RWPE2 (cell line): Measurements from ENCODE around the gene LCLAT1.

Experiments used
- ATAC-seq: fragments of 200-7000 bp; cut with Tn5 transposase; 3 replicates; pipeline ENCODE4 v1.9.1; 2021; ENCODE audit warnings: low read depth
- DNase-seq: peaks from one replicate; pipeline ENCODE4 v3.0.0-alpha.2; 2020; ENCODE audit warnings: low spot score
- H3K27ac ChIP-seq: fragments of 450-650 bp; 2 replicates; pipeline ENCODE4 v1.5.1; 2017; ENCODE audit warnings: mild to moderate bottlenecking; ENCODE audit not compliant: poor library complexity, severe bottlenecking
- H3K27me3 ChIP-seq: fragments of 250-450 bp; sonication (Bioruptor Pico); 2 replicates; pipeline ENCODE4 v1.5.1; 2021; ENCODE audit warnings: mild to moderate bottlenecking, moderate library complexity; ENCODE audit not compliant: insufficient read depth, poor library complexity, severe bottlenecking
- H3K36me3 ChIP-seq: fragments of 250-450 bp; sonication (Bioruptor Pico); 2 replicates; pipeline ENCODE4 v1.5.1; 2020; ENCODE audit warnings: low read depth, mild to moderate bottlenecking, moderate library complexity
- H3K4me1 ChIP-seq: fragments of 250-450 bp; sonication (Bioruptor Pico); 2 replicates; pipeline ENCODE4 v1.5.1; 2021; ENCODE audit warnings: mild to moderate bottlenecking, moderate library complexity; ENCODE audit not compliant: insufficient read depth, poor library complexity, severe bottlenecking
- H3K4me3 ChIP-seq: fragments of 250-450 bp; sonication (Bioruptor Pico); 2 replicates; pipeline ENCODE4 v1.5.1; 2021; ENCODE audit warnings: mild to moderate bottlenecking, moderate library complexity; ENCODE audit not compliant: severe bottlenecking
- H3K9me3 ChIP-seq: fragments of 250-450 bp; sonication (Bioruptor Pico); 2 replicates; pipeline ENCODE4 v1.5.1; 2021; ENCODE audit warnings: mild to moderate bottlenecking, moderate library complexity; ENCODE audit not compliant: severe bottlenecking
- TF ChIP-seq, protein P1 (sequence below): fragments of 450-650 bp; IDR thresholded peaks from one replicate; pipeline ENCODE4 v1.5.1; 2017; ENCODE audit warnings: mild to moderate bottlenecking, moderate library complexity; ENCODE audit not compliant: poor library complexity, severe bottlenecking

The LCLAT1 gene

DNA sequence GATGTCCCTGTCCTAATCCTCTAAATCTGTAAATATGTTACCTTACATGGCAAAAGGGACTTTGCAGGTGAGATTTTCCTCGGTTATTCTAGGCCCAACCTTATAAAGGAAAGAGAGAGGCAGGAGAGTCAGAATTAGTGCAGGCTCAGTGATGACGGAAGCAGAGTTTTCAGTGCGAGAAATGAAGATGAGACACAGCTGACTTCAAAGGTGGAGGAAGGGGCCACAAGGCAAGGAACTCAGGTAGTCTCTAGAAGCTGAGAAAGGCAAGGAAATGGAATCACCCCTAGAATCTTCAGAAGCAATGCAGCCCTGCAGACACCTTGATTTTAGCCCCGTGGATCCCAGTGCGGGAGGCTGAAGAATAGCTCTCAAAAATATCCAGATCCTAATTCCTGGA lies 7.2 kb upstream of the LCLAT1 start:
- no peaks in the 10 kb centered on the region for H3K9me3 ChIP-seq
- DNase-seq (no peak), ATAC-seq (no peak)
- no peaks in the 10 kb centered on the region for H3K4me1 ChIP-seq
- TF ChIP-seq, protein P1, sequence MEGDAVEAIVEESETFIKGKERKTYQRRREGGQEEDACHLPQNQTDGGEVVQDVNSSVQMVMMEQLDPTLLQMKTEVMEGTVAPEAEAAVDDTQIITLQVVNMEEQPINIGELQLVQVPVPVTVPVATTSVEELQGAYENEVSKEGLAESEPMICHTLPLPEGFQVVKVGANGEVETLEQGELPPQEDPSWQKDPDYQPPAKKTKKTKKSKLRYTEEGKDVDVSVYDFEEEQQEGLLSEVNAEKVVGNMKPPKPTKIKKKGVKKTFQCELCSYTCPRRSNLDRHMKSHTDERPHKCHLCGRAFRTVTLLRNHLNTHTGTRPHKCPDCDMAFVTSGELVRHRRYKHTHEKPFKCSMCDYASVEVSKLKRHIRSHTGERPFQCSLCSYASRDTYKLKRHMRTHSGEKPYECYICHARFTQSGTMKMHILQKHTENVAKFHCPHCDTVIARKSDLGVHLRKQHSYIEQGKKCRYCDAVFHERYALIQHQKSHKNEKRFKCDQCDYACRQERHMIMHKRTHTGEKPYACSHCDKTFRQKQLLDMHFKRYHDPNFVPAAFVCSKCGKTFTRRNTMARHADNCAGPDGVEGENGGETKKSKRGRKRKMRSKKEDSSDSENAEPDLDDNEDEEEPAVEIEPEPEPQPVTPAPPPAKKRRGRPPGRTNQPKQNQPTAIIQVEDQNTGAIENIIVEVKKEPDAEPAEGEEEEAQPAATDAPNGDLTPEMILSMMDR = no peak
- H3K27ac ChIP-seq = no peak overlapping the region
- no peaks in the 10 kb centered on the region for H3K27me3 ChIP-seq
- H3K4me3 ChIP-seq = no peak overlapping the region
- no peaks in the 10 kb centered on the region for H3K36me3 ChIP-seq

DNA sequence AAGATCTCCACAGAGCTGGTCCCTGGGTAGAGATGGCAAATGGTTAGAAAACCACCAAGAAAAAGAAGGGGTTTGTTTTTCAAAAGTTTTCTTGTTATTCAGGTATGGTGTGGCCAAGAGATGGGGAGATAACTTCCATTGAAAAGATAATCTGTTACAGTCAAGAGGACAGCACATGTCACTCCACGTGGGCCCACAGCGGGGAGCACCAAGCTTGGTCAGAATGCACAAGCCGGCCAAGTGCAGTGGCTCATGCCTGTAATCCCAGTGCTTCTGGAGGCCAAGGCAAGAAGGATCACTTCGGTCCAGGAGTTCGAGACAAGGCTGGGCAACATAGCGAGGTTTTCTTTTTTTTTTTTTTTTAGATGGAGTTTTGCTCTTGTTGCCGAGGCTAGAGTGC lies 6.0 kb upstream of the LCLAT1 start:
- no peaks in the 10 kb centered on the region for H3K27me3 ChIP-seq
- no peaks in the 10 kb centered on the region for H3K4me1 ChIP-seq
- H3K4me3 ChIP-seq = no peak overlapping the region
- TF ChIP-seq, protein P1 = no peak
- H3K36me3 ChIP-seq = no peaks in the 10 kb centered on the region
- no peaks in the 10 kb centered on the region for H3K9me3 ChIP-seq
- H3K27ac ChIP-seq = no peak overlapping the region
- no peak for ATAC-seq
- no peak for DNase-seq

DNA sequence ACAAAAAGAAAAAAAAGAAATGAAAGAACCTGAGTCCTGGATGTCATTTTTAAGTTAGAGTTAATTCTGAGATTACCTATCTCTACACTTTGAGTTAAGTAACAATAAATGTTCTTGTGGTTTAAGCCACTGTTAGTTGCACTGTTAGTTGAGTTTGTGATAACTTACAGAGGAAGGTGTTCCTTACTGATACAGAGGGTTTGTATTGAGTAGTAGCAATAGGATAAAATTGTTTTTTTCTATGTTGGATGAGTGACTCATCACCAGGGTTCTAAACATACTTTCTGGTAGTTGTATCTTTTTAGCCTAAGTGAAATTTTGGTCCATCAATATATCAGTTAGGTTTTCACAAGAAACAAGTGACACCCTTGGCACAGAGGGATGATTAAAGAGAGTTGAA lies 4.0 kb upstream of the LCLAT1 start:
- no peak for DNase-seq
- ATAC-seq = no peak
- H3K4me1 ChIP-seq = no peaks in the 10 kb centered on the region
- no peaks in the 10 kb centered on the region for H3K27me3 ChIP-seq
- no peaks in the 10 kb centered on the region for H3K36me3 ChIP-seq
- TF ChIP-seq, protein P1 = no peak
- H3K27ac ChIP-seq = no peak overlapping the region
- H3K4me3 ChIP-seq = no peak overlapping the region
- no peaks in the 10 kb centered on the region for H3K9me3 ChIP-seq

DNA sequence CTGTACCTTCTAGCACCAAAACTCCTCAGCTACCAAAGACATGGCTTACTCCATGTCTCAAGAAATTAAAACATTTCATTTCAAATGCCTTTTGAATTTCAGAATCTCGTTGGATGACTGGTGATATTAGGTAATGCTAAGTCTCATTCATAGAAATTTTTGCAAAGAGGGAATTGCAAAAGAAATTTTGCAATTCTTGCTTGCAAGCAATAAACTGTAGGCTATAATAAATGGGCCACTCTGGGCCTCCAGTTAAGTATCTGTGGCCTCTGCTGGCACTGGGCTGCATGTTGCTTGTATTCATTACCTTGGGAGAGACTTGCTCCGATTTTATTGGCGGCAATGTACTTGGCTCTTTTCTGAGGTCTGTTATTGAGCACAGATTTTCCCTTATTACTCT lies 2.8 kb upstream of the LCLAT1 start:
- no peak for ATAC-seq
- no peaks in the 10 kb centered on the region for H3K36me3 ChIP-seq
- H3K4me1 ChIP-seq = no peaks in the 10 kb centered on the region
- H3K27me3 ChIP-seq = no peaks in the 10 kb centered on the region
- H3K27ac ChIP-seq = no peak overlapping the region
- no peak for DNase-seq
- TF ChIP-seq, protein P1 = no peak
- no peak overlapping the region for H3K4me3 ChIP-seq
- H3K9me3 ChIP-seq = no peaks in the 10 kb centered on the region

DNA sequence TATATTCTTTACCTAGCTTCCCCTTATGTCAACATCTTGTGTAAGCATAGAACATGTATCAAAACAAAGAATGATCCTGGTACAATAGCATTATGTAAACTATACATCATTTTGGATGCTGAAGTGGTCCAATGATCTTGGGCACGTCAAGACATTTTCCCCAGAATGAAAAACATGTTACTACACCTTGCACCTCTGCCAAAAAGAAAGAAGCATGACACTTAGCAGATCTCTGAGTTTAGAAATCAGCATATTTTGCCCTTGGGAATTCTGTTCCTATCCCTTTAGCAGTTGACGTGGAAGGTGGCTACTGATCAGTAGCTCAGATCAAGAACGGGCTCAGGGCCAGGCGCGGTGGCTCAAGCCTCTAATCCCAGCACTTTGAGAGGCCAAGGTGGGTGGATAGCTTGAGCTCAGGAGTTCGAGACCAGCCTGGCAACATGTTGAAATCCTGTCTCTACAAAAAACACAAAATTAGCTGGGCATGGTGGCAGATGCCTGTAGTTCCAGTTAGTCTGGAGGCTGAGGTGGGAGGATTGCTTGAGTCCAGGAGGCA lies 1.7 kb upstream of the LCLAT1 start:
- no peaks in the 10 kb centered on the region for H3K36me3 ChIP-seq
- TF ChIP-seq, protein P1 = no peak
- ATAC-seq (no peak), DNase-seq (no peak)
- H3K4me1 ChIP-seq = no peaks in the 10 kb centered on the region
- no peaks in the 10 kb centered on the region for H3K9me3 ChIP-seq
- no peaks in the 10 kb centered on the region for H3K27me3 ChIP-seq
- no peak overlapping the region for H3K27ac ChIP-seq
- no peak overlapping the region for H3K4me3 ChIP-seq
